Measurements from ENCODE around the gene EIF3CL.
"Not testable (repeated sequence)": the region's sequence is repeated elsewhere in the genome, so short reads cannot be mapped to it uniquely, and the experiment has no call there.

DNA sequence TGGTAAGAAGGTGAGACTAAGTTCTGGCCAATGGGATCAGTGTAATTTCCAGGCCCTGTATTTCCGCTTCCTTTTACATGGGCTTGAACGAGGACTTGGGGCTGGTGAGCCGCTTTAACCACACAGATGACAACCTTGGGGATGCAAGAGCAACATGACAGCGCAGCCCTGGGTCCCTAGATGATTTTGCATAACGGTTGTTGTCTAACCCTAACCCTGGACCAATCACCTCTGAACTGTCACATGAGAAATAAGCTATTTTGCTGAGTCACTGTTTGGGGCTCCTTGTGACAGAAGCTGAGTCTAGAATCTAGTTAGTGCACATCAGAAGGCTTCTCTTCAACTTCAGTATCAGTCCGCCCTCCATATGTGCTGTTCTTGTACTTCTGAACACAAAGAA is 43.4 kb upstream of the EIF3CL start:
- TF ChIP-seq, protein P1, sequence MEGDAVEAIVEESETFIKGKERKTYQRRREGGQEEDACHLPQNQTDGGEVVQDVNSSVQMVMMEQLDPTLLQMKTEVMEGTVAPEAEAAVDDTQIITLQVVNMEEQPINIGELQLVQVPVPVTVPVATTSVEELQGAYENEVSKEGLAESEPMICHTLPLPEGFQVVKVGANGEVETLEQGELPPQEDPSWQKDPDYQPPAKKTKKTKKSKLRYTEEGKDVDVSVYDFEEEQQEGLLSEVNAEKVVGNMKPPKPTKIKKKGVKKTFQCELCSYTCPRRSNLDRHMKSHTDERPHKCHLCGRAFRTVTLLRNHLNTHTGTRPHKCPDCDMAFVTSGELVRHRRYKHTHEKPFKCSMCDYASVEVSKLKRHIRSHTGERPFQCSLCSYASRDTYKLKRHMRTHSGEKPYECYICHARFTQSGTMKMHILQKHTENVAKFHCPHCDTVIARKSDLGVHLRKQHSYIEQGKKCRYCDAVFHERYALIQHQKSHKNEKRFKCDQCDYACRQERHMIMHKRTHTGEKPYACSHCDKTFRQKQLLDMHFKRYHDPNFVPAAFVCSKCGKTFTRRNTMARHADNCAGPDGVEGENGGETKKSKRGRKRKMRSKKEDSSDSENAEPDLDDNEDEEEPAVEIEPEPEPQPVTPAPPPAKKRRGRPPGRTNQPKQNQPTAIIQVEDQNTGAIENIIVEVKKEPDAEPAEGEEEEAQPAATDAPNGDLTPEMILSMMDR (IDR thresholded peaks at IDR 0.05) = not testable (repeated sequence)
- not testable (repeated sequence) for TF ChIP-seq POLR2A (IDR thresholded peaks at IDR 0.05)

All from suprapubic skin (tissue), 3 donors.